C4-2B (cell line): ENCODE measurements around the gene GIPC3.

Experiments
- H3K27ac ChIP-seq: fragments of 450-650 bp; 2 replicates; pipeline ENCODE4 v1.5.1; 2017
- CTCF ChIP-seq: fragments of 450-650 bp; conservative IDR thresholded peaks from 2 replicates; pipeline ENCODE4 v1.5.1; 2017; ENCODE audit warnings: mild to moderate bottlenecking
- ZFX ChIP-seq: fragments of 450-650 bp; IDR thresholded peaks from 2 replicates; pipeline ENCODE4 v1.6.1; 2017

GIPC3 gene

GRCh38 chr19:3604987-3605343 lies 19.7 kb downstream of the GIPC3 start:
- no peak overlapping the region for H3K27ac ChIP-seq
- TF ChIP-seq ZFX, result no peak
- no peak for TF ChIP-seq CTCF

GRCh38 chr19:3605361-3605760 lies 20.1 kb downstream of the GIPC3 start:
- H3K27ac ChIP-seq, result no peak overlapping the region

GRCh38 chr19:3605770-3606169 lies 20.5 kb downstream of the GIPC3 start:
- peak overlapping the region; percentile 28 for H3K27ac ChIP-seq
- TF ChIP-seq CTCF (no peak), ZFX (no peak)

More at GRCh38 chr19:3605361-3605760, 20.1 kb downstream of the GIPC3 start:
- no peak for TF ChIP-seq ZFX

- peak overlapping the region; percentile 28 for H3K27ac ChIP-seq
- TF ChIP-seq ZFX (no peak), CTCF (no peak)
Observed at GRCh38 chr19:3606174-3606689, 21.0 kb downstream of the GIPC3 start.

- peak within 1 kb of the TSS; percentile 28 for H3K27ac ChIP-seq
- TF ChIP-seq ZFX (no peak), CTCF (no peak)
Observed at GRCh38 chr19:3606690-3607289, 21.5 kb downstream of the GIPC3 start, which contains the start of gene TBXA2R. Gene TBXA2R, minus strand, starts transcription at chr19:3606875. Its CDS starts 6,241 bp downstream, at chr19:3600634.

GRCh38 chr19:3607303-3608078 lies 22.2 kb downstream of the GIPC3 start:
- TF ChIP-seq ZFX (no peak), CTCF (no peak)
- no peak overlapping the region for H3K27ac ChIP-seq

GRCh38 chr19:3608079-3608641 lies 22.9 kb downstream of the GIPC3 start:
- no peak overlapping the region for H3K27ac ChIP-seq
- TF ChIP-seq CTCF, result no peak
- TF ChIP-seq ZFX, result no peak
